C4-2B (cell line): ENCODE results near the gene CHCHD10.

Experiments
- H3K27ac ChIP-seq: fragments of 450-650 bp; 2 replicates; pipeline ENCODE4 v1.5.1; 2017
- ZFX ChIP-seq: fragments of 450-650 bp; IDR thresholded peaks from 2 replicates; pipeline ENCODE4 v1.6.1; 2017
- TF ChIP-seq, protein P1 (sequence below): fragments of 450-650 bp; conservative IDR thresholded peaks from 2 replicates; pipeline ENCODE4 v1.5.1; 2017; ENCODE audit warnings: mild to moderate bottlenecking

CHCHD10 gene

GRCh38 chr22:23804781-23805291 is 37.1 kb upstream of the CHCHD10 start:
- H3K27ac ChIP-seq, result no peak overlapping the region

DNA sequence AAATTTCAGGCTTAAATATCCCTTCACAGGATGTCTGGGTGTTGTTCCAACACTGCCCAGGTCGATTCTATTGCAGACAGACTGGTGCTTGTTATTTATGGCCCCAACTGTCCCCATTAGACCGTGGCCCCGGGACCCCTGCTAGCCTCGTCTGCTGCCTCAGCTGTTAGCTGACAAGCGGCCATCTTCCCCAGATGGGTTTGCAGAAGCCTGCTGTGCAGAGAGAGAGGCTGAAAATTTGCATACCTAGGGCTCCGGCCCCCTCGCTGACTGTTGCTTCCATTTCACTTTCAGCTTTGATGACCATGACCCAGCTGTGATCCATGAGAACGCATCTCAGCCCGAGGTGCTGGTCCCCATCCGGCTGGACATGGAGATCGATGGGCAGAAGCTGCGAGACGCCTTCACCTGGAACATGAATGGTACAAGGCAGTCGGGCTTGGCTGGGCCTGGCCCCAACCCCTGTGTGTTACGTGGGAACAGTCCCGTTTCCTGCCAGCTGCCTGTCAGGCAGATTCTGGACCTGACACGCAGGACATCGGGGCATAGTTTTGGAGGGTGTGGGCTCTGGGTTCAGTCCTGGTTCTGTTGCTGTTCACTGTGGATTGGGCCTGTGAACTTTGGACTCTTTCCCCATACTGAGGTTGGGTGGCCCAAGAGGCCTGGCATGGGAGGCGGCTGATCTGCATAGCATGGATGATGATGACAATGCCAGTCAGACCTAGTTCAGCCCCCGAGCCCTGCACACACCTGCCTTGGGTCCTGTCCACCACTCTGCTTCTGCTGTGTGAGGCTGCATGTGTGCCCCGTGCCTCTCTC is 35.4 kb upstream of the CHCHD10 start:
- no peak overlapping the region for H3K27ac ChIP-seq
- no peak for TF ChIP-seq ZFX

More at GRCh38 chr22:23804781-23805291, 37.1 kb upstream of the CHCHD10 start:
- TF ChIP-seq ZFX, result no peak
- TF ChIP-seq, protein P1, sequence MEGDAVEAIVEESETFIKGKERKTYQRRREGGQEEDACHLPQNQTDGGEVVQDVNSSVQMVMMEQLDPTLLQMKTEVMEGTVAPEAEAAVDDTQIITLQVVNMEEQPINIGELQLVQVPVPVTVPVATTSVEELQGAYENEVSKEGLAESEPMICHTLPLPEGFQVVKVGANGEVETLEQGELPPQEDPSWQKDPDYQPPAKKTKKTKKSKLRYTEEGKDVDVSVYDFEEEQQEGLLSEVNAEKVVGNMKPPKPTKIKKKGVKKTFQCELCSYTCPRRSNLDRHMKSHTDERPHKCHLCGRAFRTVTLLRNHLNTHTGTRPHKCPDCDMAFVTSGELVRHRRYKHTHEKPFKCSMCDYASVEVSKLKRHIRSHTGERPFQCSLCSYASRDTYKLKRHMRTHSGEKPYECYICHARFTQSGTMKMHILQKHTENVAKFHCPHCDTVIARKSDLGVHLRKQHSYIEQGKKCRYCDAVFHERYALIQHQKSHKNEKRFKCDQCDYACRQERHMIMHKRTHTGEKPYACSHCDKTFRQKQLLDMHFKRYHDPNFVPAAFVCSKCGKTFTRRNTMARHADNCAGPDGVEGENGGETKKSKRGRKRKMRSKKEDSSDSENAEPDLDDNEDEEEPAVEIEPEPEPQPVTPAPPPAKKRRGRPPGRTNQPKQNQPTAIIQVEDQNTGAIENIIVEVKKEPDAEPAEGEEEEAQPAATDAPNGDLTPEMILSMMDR, result no peak

GRCh38 chr22:23801886-23802377 is 34.2 kb upstream of the CHCHD10 start:
- TF ChIP-seq ZFX, result no peak
- TF ChIP-seq, protein P1, result no peak
- H3K27ac ChIP-seq, result no peak overlapping the region

DNA sequence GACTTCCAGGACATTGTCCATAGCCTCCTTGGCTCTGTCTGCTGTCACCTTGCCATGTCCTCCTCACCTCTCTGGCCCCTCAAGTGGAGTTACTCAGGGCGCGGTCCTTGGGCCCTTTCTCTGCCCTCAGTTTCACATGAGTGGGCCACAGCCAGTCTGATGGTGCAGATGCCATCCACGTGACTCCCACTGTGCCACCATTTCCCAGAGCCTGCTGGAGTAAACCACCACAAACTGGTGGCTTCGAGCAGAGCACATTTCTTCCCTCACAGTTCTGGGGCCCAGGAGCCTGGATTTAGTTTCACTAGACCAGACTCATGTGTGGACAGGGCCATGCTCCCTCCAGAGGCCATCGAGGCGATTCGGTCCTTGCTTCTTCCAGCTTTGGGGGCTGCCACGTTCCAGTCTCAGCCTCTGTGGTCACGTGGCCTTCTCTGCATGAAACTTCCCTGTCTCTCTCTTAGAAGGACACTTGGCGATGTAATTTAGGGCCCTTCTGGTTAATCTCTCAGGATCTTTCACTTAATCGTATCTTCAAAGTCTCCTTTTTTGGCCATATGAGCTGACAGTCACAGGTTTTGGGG is 33.6 kb upstream of the CHCHD10 start:
- H3K27ac ChIP-seq, result no peak overlapping the region
- TF ChIP-seq, protein P1, result no peak
- no peak for TF ChIP-seq ZFX

DNA sequence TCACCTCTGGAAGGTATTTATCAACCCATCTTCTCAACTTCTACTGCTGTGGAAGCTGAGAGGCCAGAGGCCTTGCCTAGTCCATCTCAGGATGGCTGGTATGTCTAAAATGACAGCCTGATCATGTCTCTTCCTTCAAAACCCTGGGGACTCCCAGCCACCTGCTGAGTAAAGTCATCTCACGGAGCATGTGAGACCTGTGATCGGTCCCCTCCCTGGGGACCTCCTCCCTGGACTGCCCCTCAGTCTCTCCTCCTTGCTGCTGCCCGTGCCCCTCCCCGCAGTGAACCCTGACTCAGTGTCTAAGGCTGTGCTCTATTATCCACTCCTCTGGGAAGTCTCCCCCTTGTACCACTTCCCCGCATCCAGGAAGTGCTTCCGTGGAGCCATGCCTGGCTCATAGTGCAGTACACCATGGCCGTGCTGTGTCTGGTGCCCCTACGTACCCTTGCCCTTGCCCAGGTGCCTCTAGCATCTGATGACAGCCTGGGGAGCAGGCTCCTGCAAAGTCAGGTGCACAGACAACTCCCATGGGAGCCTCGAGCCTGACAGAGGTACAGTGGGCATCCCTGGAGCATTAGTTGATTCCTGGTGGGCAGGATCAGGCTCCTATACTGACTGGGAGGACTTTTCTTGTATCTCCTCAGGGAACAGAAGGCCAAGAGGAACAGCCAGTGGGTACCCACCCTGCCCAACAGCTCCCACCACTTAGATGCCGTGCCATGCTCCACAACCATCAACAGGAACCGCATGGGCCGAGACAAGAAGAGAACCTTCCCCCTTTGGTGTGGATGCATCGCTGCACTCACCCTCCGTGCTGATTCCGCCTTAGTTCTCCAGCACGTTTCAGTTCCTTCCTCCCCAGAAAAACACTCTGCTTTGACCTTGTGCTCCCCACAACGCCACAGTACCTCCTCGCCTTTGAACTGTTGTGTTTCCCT is 32.8 kb upstream of the CHCHD10 start:
- H3K27ac ChIP-seq, result no peak overlapping the region

DNA sequence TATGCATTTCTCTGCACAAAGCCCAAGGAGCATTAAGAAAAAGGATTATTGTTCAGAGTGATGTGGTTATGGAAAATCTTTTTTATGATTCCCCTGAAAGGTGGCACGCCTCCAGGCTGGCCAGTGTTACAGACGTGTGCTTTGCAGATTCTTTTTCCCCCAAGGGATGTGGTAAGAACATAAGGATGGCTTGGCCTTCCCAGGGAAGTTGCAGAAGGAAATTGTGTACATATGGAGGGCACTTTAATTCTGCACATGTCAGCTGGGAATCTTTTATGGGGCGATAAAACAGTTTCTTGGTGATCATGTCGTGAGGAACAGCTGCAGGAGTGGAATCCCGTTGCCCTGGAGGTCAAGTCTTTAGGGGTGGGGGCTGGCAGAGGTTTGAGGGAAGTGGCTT is 28.7 kb upstream of the CHCHD10 start:
- TF ChIP-seq, protein P1, result no peak
- no peak for TF ChIP-seq ZFX
- no peak overlapping the region for H3K27ac ChIP-seq

More for the DNA sequence above, 32.8 kb upstream of the CHCHD10 start:
- TF ChIP-seq, protein P1, result no peak
- no peak for TF ChIP-seq ZFX

- no peak overlapping the region for H3K27ac ChIP-seq
- no peak for TF ChIP-seq ZFX
- TF ChIP-seq, protein P1, result no peak
Measured at GRCh38 chr22:23793326-23793725, 25.6 kb upstream of the CHCHD10 start.
